Ovary (tissue), 9 donors: ENCODE data around the gene IQSEC3. TPM values are rescaled to one million over a fixed set of nuclear protein-coding genes. Genes with fewer than 3 reads are reported as not detected.
A peak's percentile ranks its signal among the peaks of the same experiment; 100 is the strongest.

Source experiments
- DNase-seq, 5 donors: peaks; one replicate each; pipeline ENCODE4 v3.0.0-alpha.2; 2019 to 2020
- H3K27ac ChIP-seq, 2 donors: fragments of 200-600 bp; one replicate each; pipeline versions ENCODE4 v1.5.1 to v1.8.0; 2019 to 2022
- H3K27me3 ChIP-seq: fragments of 200-600 bp; one replicate; pipeline ENCODE4 v1.8.0; 2022
- H3K36me3 ChIP-seq: fragments of 200-600 bp; sonication (generic); one replicate; pipeline ENCODE4 v1.5.1; 2019
- H3K4me1 ChIP-seq: one replicate; pipeline ENCODE4 v1.8.1; 2013; ENCODE audit warnings: mild to moderate bottlenecking, moderate library complexity; ENCODE audit not compliant: insufficient read depth
- H3K4me3 ChIP-seq: fragments of 200-600 bp; sonication (generic); one replicate; pipeline ENCODE4 v1.5.1; 2017
- H3K9me3 ChIP-seq, 2 donors: fragments of 200-600 bp in 1 of 2; sonication (generic) in 1 of 2; one replicate each; pipeline versions ENCODE4 v1.5.1 to v1.8.1; 2013 to 2019; ENCODE audit warnings: mild to moderate bottlenecking in 1 of 2, moderate library complexity in 1 of 2
- CTCF ChIP-seq, 3 donors: fragments of 450-650 bp in 2 of 3; fragments of 200-600 bp in 1 of 3; IDR thresholded peaks; one replicate each; pipeline versions ENCODE4 v1.5.1 to v1.8.0; 2016 to 2022; ENCODE audit warnings: antibody characterized with exemption in 3 of 3, mild to moderate bottlenecking in 1 of 3
- EP300 ChIP-seq: sonication (generic); formaldehyde crosslinking; IDR thresholded peaks from one replicate; pipeline ENCODE4 v1.6.1; 2017; ENCODE audit warnings: antibody characterized with exemption
- POLR2A ChIP-seq: fragments of 450-650 bp; IDR thresholded peaks from one replicate; pipeline ENCODE4 v1.6.1; 2017; ENCODE audit warnings: antibody characterized with exemption, mild to moderate bottlenecking, moderate library complexity
- WGBS, 3 donors: extraction: QIAGEN DNeasy Blood & Tissue Kit in 1 of 3; methylation state at CpG; one replicate each; pipeline versions ENCODE4 v1.1.5 to v1.1.7; 2013 to 2017; 5-methylcytosine and 5-hydroxymethylcytosine counted together
- intact Hi-C, 4 donors: fragments of 100-400 bp; cut with DNase I; formaldehyde crosslinking; loops; one replicate each; pipeline versions ENCODE4 v1.11.0 to v1.15.1; 2022 to 2023
- polyA plus RNA-seq, 2 donors: library from polyadenylated mRNA; stranded (reverse); fragments of 200-250 nt in 1 of 2; fragments of 350-450 nt in 1 of 2; fragmentation: Illumina TruSeq in 1 of 2; extraction: RNeasy Lipid Tissue Mini Kit (QIAGEN cat#74804) in 1 of 2; gene quantifications; one replicate each; pipeline ENCODE4 v1.2.3, GENCODE V29; 2013 to 2014
- total RNA-seq, 7 donors: library from RNA; depleted of rRNA in 2 of 7; stranded (reverse); fragments of >200 nt in 2 of 7; fragmentation: NEBNext Ultra II Directional in 3 of 7; extraction: Animal tissue kit (Norgen Biotek cat#: 25700) in 3 of 7; gene quantifications; one replicate each; pipeline versions ENCODE4 v1.1.0 to v1.2.4, GENCODE V29; 2016 to 2023
- donor health status: DM: no; HTN: no; CAD: no; lungs with moderate emphysema.
- donor health status: DM: no; HTN: no; CAD: no.
- donor health status: Bipolar disorder and iron deficiency.
- donor health status: DM: yes; HTN: yes; CAD: no.
- donor health status: DM: no; HTN: no; CAD: no.
- donor health status: DM: yes; HTN: yes; CAD: no.

IQSEC3 gene
- total and polyA plus RNA-seq, 9 donors: 0.88 to 10.0 (median 3.0) TPM

GRCh38 chr12:198705-199104 is 132.1 kb downstream of the IQSEC3 start:
- intact Hi-C loops: no loop called here
- H3K4me3 ChIP-seq: no peak overlapping the region
- 40 to 62% (median 51%) methylated on average over 9 of the region's 9 CpGs for WGBS, 3 donors
- H3K4me1 ChIP-seq: peaks cover 1% of the 10 kb centered on the region
- TF ChIP-seq CTCF (IDR thresholded peaks at IDR 0.05) (no peak), EP300 (no peak), POLR2A (no peak)
- DNase-seq: no peak
- H3K27ac ChIP-seq: no peak overlapping the region
- H3K36me3 ChIP-seq: no peaks in the 10 kb centered on the region
- no peaks in the 10 kb centered on the region for H3K9me3 ChIP-seq
- no peaks in the 10 kb centered on the region for H3K27me3 ChIP-seq

GRCh38 chr12:201361-201760 is 134.8 kb downstream of the IQSEC3 start:
- no peak for TF ChIP-seq EP300
- no peak for TF ChIP-seq POLR2A
- TF ChIP-seq CTCF (IDR thresholded peaks at IDR 0.05): no peak
- no peak for DNase-seq
- no peaks in the 10 kb centered on the region for H3K9me3 ChIP-seq
- no peaks in the 10 kb centered on the region for H3K27me3 ChIP-seq
- intact Hi-C loops: no loop called here
- 69 to 84% (median 78%) methylated on average over 8 of the region's 8 CpGs for WGBS, 3 donors
- peaks cover 6% of the 10 kb centered on the region for H3K4me1 ChIP-seq
- no peaks in the 10 kb centered on the region for H3K36me3 ChIP-seq
- no peak overlapping the region for H3K27ac ChIP-seq
- no peak overlapping the region for H3K4me3 ChIP-seq

- TF ChIP-seq POLR2A (no peak), CTCF (IDR thresholded peaks at IDR 0.05) (no peak), EP300 (no peak)
- Histone ChIP-seq H3K4me3 (no peak overlapping the region), H3K27me3 (no peaks in the 10 kb centered on the region), H3K9me3 (no peaks in the 10 kb centered on the region), H3K36me3 (no peaks in the 10 kb centered on the region), H3K4me1 (peaks cover 6% of the 10 kb centered on the region), H3K27ac (no peak overlapping the region)
- intact Hi-C loops: no loop called here
- DNase-seq: no peak
- 61 to 76% (median 71%) methylated on average over 15 of the region's 15 CpGs for WGBS, 3 donors
Measured at GRCh38 chr12:202081-202731, 135.6 kb downstream of the IQSEC3 start.

GRCh38 chr12:203074-203461 is 136.5 kb downstream of the IQSEC3 start:
- Histone ChIP-seq H3K9me3 (no peaks in the 10 kb centered on the region), H3K4me1 (peaks cover 6% of the 10 kb centered on the region), H3K27ac (peak overlapping the region in 1 of 2 donors; percentile 37), H3K27me3 (no peaks in the 10 kb centered on the region), H3K4me3 (peak overlapping the region; percentile 44), H3K36me3 (no peaks in the 10 kb centered on the region)
- intact Hi-C loops: no loop called here
- 56 to 73% (median 60%) methylated on average over 12 to 16 of the region's 16 CpGs for WGBS, 3 donors
- no peak for DNase-seq
- TF ChIP-seq POLR2A (no peak), EP300 (no peak), CTCF (IDR thresholded peaks at IDR 0.05) (no peak)
